AG04450 (cell line): Measurements from ENCODE around the gene MON1B. TPM values are rescaled to one million over a fixed set of nuclear protein-coding genes. Genes with fewer than 3 reads are reported as not detected.
"Not testable (repeated sequence)": the region's sequence is repeated elsewhere in the genome, so short reads cannot be mapped to it uniquely, and the experiment has no call there.

Experiments
- CTCF ChIA-PET: fragments of 300-600, 350-600 bp; formaldehyde crosslinking; extraction: SDS; loops from one replicate; lab custom pipeline; 2022; ENCODE audit warnings: antibody characterized with exemption, inconsistent platforms; lab: Charles Lee
- POLR2A ChIA-PET: fragments of 350-600 bp; formaldehyde crosslinking; extraction: SDS; loops from one replicate; lab custom pipeline; 2021; ENCODE audit warnings: antibody characterized with exemption, inconsistent platforms; lab: Yijun Ruan, JAX
- DNase-seq: peaks from one replicate; pipeline ENCODE4 v3.0.0-alpha.2; 2011; ENCODE audit warnings: low read depth, low spot score
- H3K27ac ChIP-seq: one replicate; pipeline ENCODE4 v1.5.1; 2012; ENCODE audit warnings: low read depth, low read length, control low read depth
- H3K27me3 ChIP-seq: one replicate; pipeline ENCODE4 v1.6.0; 2012; ENCODE audit warnings: low read length; ENCODE audit not compliant: control insufficient read depth, insufficient read depth
- H3K4me3 ChIP-seq: 2 replicates; pipeline ENCODE4 v1.5.1; 2011; ENCODE audit warnings: mild to moderate bottlenecking, low read depth, low read length, control low read depth
- H3K9me3 ChIP-seq: 2 replicates; pipeline ENCODE4 v1.5.1; 2012; ENCODE audit warnings: low read length; ENCODE audit not compliant: control insufficient read depth, insufficient read depth
- polyA plus RNA-seq: library from polyadenylated mRNA; depleted of rRNA; stranded (reverse); fragments of >200 nt; gene quantifications from 2 replicates; pipeline ENCODE4 v1.2.3, GENCODE V29; 2011; rRNA removed
- TF ChIP-seq, protein P1 (sequence below): IDR thresholded peaks from 2 replicates; pipeline ENCODE4 v1.5.1; 2011; ENCODE audit warnings: low read depth, low read length, control low read depth, inconsistent platforms

Gene MON1B
- polyA plus RNA-seq, 1 experiment = 10.9 TPM

- ChIA-PET CTCF (interaction anchor here (0.6 to 7.1 kb wide), 23 partner anchors 11 to 1504 kb away, joined by 3 to 213 read pairs (median 4); partner anchors contain the start of gene WWOX), POLR2A (no interaction called here)
- H3K27ac ChIP-seq = no peak overlapping the region
- no peaks in the 10 kb centered on the region for H3K9me3 ChIP-seq
- peak overlapping the region; percentile 17; the same call in 1 of the 2 replicates for H3K4me3 ChIP-seq
- H3K27me3 ChIP-seq = no peaks in the 10 kb centered on the region
- DNase-seq = peak; percentile 65
- TF ChIP-seq, protein P1, sequence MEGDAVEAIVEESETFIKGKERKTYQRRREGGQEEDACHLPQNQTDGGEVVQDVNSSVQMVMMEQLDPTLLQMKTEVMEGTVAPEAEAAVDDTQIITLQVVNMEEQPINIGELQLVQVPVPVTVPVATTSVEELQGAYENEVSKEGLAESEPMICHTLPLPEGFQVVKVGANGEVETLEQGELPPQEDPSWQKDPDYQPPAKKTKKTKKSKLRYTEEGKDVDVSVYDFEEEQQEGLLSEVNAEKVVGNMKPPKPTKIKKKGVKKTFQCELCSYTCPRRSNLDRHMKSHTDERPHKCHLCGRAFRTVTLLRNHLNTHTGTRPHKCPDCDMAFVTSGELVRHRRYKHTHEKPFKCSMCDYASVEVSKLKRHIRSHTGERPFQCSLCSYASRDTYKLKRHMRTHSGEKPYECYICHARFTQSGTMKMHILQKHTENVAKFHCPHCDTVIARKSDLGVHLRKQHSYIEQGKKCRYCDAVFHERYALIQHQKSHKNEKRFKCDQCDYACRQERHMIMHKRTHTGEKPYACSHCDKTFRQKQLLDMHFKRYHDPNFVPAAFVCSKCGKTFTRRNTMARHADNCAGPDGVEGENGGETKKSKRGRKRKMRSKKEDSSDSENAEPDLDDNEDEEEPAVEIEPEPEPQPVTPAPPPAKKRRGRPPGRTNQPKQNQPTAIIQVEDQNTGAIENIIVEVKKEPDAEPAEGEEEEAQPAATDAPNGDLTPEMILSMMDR = peak; percentile 100
Measured at GRCh38 chr16:77236063-77236511, 45.1 kb downstream of the MON1B start.

- no peak for DNase-seq
- Histone ChIP-seq H3K27me3 (no peaks in the 10 kb centered on the region), H3K27ac (no peak overlapping the region), H3K9me3 (no peaks in the 10 kb centered on the region), H3K4me3 (no peak overlapping the region)
- TF ChIP-seq, protein P1 = no peak
- POLR2A ChIA-PET = no interaction called here
- CTCF ChIA-PET = interaction anchor here (0.6 to 7.1 kb wide), 2 partner anchors 24 to 347 kb away, joined by 3 to 213 read pairs; no protein-coding TSS in a partner anchor
Measured at GRCh38 chr16:77238593-77238992, 47.6 kb downstream of the MON1B start.

DNA sequence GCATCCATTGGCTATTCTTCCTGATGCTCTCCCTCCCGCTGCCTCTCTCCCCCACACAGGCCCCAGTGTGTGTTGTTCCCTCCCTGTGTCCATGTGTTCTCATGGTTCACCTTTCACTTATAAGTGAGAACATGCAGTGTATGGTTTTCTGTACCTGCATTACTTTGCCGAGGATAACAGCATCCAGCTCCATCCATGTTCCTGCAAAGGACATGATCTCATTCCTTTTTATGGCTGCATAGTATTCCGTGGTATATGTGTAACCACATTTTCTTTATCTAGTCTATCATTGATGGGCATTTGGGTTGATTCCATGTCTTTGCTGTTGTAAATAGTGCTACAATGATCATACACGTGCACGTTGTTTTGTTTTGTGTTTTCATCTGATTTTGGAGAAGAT, 51.5 kb downstream of the MON1B start:
- H3K27ac ChIP-seq, POLR2A ChIA-PET, CTCF ChIA-PET: not testable (repeated sequence)

GRCh38 chr16:77246150-77246549, 55.2 kb downstream of the MON1B start:
- no peaks in the 10 kb centered on the region for H3K27me3 ChIP-seq
- ChIA-PET CTCF (interaction anchor here (0.9 to 2.4 kb wide), 2 partner anchors 8 to 338 kb away, joined by 3 to 11 read pairs; no protein-coding TSS in a partner anchor), POLR2A (no interaction called here)
- TF ChIP-seq, protein P1 = no peak
- H3K4me3 ChIP-seq = no peak overlapping the region
- DNase-seq = no peak
- no peaks in the 10 kb centered on the region for H3K9me3 ChIP-seq
- H3K27ac ChIP-seq = no peak overlapping the region

More for the DNA sequence above, 51.5 kb downstream of the MON1B start:
- not testable (repeated sequence) for H3K9me3 ChIP-seq, DNase-seq, H3K27me3 ChIP-seq, H3K4me3 ChIP-seq

GRCh38 chr16:77250400-77250799, 59.4 kb downstream of the MON1B start:
- CTCF ChIA-PET = interaction anchor here (2.5 kb wide), 1 partner anchor 14 kb away, joined by 7 read pairs; no protein-coding TSS in a partner anchor

More at GRCh38 chr16:77250400-77250799, 59.4 kb downstream of the MON1B start:
- Histone ChIP-seq H3K27me3 (no peaks in the 10 kb centered on the region), H3K27ac (no peak overlapping the region), H3K4me3 (no peak overlapping the region), H3K9me3 (no peaks in the 10 kb centered on the region)
- DNase-seq = no peak
- TF ChIP-seq, protein P1 = no peak
- POLR2A ChIA-PET = no interaction called here

Other genes with a start within 250 kb of the MON1B start
- 0.10 and 0.15 TPM in 2 replicates for gene SYCE1L, start 8.2 kb downstream of the MON1B start, polyA plus RNA-seq
- not detected in 2 replicates for gene ADAMTS18, start 243.8 kb downstream of the MON1B start, polyA plus RNA-seq